ENCODE data around the gene PPP4R4. TPM values are rescaled to one million over a fixed set of nuclear protein-coding genes. Genes with fewer than 3 reads are reported as not detected.

Gene PPP4R4
- total RNA-seq, 1 experiment from 2014 or later: 0.91 TPM

- no TSS peak for BruUV-seq (replicated peaks)
- ChIA-PET POLR2A (interaction anchor here (0.6 to 2.7 kb wide), 5 partner anchors 8 to 12 kb away, joined by 3 to 10 read pairs (median 3); no protein-coding TSS in a partner anchor), CTCF (interaction anchor here (0.6 kb wide), 1 partner anchor 15 kb away, joined by 3 read pairs; no protein-coding TSS in a partner anchor)
- Mint-ChIP-seq H3K27me3 (ENCODE audit: insufficient read depth, unreplicated experiment) (no peaks in the 10 kb centered on the region), H3K4me3 (ENCODE audit: unreplicated experiment) (no peak within 1 kb of the TSS), H3K9me3 (ENCODE audit: unreplicated experiment) (no peaks in the 10 kb centered on the region), H3K27ac (ENCODE audit: low read depth, unreplicated experiment) (no peak within 1 kb of the TSS), H3K36me3 (ENCODE audit: insufficient read depth, unreplicated experiment) (no peaks in the 10 kb centered on the region), H3K4me1 (ENCODE audit: insufficient read depth, unreplicated experiment) (peaks cover 14% of the 10 kb centered on the region)
- no peak for DNase-seq (ENCODE audit: unreplicated experiment)
- TF ChIP-seq CTCF (IDR thresholded peaks at IDR 0.05; ENCODE audit: unreplicated experiment): no peak
- intact Hi-C loops (cut with micrococcal nuclease): no loop called here
Measured at GRCh38 chr14:94322648-94323570, 148.8 kb downstream of the PPP4R4 start, which contains the start of gene SERPINA6. Gene SERPINA6 (minus strand): TSS chr14:94323336. CDS start chr14:94314648, 8,688 bp downstream.

GRCh38 chr14:94328196-94328595 lies 154.1 kb downstream of the PPP4R4 start:
- CTCF ChIA-PET: no interaction called here
- no peak overlapping the region for H3K4me3 Mint-ChIP-seq (ENCODE audit: unreplicated experiment)
- H3K4me1 Mint-ChIP-seq (ENCODE audit: insufficient read depth, unreplicated experiment): peaks cover 18% of the 10 kb centered on the region
- DNase-seq (ENCODE audit: unreplicated experiment): no peak
- no peak overlapping the region for H3K27ac Mint-ChIP-seq (ENCODE audit: low read depth, unreplicated experiment)
- intact Hi-C loops (cut with micrococcal nuclease): no loop called here
- no peaks in the 10 kb centered on the region for H3K36me3 Mint-ChIP-seq (ENCODE audit: insufficient read depth, unreplicated experiment)
- POLR2A ChIA-PET: interaction anchor here (0.7 kb wide), 1 partner anchor 192 kb away, joined by 3 read pairs; no protein-coding TSS in a partner anchor
- BruUV-seq (replicated peaks): no TSS peak
- no peaks in the 10 kb centered on the region for H3K9me3 Mint-ChIP-seq (ENCODE audit: unreplicated experiment)
- H3K27me3 Mint-ChIP-seq (ENCODE audit: insufficient read depth, unreplicated experiment): no peaks in the 10 kb centered on the region
- TF ChIP-seq CTCF (IDR thresholded peaks at IDR 0.05; ENCODE audit: unreplicated experiment): no peak

Other genes with a start within 250 kb of the PPP4R4 start
- gene FAM181A, start 247.0 kb upstream of the PPP4R4 start, total RNA-seq (2022): not detected in 2 replicates
- not detected in 2 replicates for gene ASB2, start 197.8 kb upstream of the PPP4R4 start, total RNA-seq (2022)
- gene CCDC197, start 177.0 kb upstream of the PPP4R4 start, total RNA-seq (2022): not detected in 2 replicates
- 1.2 and 1.8 TPM in 2 replicates for gene OTUB2, start 148.0 kb upstream of the PPP4R4 start, total RNA-seq (2022)
- 126 and 135 TPM in 2 replicates for gene DDX24, start 93.1 kb upstream of the PPP4R4 start, total RNA-seq (2022)
- 18.4 and 20.2 TPM in 2 replicates for gene IFI27L1, start 93.0 kb upstream of the PPP4R4 start, total RNA-seq (2022)
- 0.63 and 2.0 TPM in 2 replicates for gene IFI27, start 63.6 kb upstream of the PPP4R4 start, total RNA-seq (2022)
- 44.3 and 59.3 TPM in 2 replicates for gene IFI27L2, start 44.7 kb upstream of the PPP4R4 start, total RNA-seq (2022)
- not detected in 2 replicates for gene SERPINA10, start 118.9 kb downstream of the PPP4R4 start, total RNA-seq (2022)
- not detected in 2 replicates for gene SERPINA6, start 149.0 kb downstream of the PPP4R4 start, total RNA-seq (2022)
- gene SERPINA2, start 192.4 kb downstream of the PPP4R4 start, total RNA-seq (2022): not detected in 2 replicates
- 38.1 and 42.5 TPM in 2 replicates for gene SERPINA1, start 214.3 kb downstream of the PPP4R4 start, total RNA-seq (2022)

All from MCF 10A (cell line).